Measurements from ENCODE around the gene PLXNB1.

DNA sequence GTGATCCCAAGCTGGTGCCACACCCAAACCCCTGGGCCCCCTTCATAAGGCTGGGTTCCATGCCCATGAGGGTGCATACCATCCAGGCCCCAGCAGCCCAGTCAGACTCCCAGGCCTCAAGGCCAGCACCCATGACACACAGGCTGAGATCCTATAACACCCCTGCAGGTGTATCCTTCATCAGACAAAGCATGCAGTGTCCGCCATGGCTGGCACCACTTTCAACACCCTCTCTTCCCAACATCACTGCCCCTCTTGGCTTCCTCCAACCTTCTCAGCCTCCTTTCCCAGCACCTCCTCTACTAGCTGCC is 6.5 kb upstream of the PLXNB1 start:
- TF ChIP-seq, protein P1, sequence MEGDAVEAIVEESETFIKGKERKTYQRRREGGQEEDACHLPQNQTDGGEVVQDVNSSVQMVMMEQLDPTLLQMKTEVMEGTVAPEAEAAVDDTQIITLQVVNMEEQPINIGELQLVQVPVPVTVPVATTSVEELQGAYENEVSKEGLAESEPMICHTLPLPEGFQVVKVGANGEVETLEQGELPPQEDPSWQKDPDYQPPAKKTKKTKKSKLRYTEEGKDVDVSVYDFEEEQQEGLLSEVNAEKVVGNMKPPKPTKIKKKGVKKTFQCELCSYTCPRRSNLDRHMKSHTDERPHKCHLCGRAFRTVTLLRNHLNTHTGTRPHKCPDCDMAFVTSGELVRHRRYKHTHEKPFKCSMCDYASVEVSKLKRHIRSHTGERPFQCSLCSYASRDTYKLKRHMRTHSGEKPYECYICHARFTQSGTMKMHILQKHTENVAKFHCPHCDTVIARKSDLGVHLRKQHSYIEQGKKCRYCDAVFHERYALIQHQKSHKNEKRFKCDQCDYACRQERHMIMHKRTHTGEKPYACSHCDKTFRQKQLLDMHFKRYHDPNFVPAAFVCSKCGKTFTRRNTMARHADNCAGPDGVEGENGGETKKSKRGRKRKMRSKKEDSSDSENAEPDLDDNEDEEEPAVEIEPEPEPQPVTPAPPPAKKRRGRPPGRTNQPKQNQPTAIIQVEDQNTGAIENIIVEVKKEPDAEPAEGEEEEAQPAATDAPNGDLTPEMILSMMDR (conservative IDR thresholded peaks at IDR 0.05): no peak
- no peak for TF ChIP-seq EZH2 (IDR thresholded peaks at IDR 0.05; ENCODE audit: low read depth)

Measured in PC-9 (cell line).